Fibroblast of lung (primary cell): Measurements from ENCODE around the gene RPS26.

Experiments used
- EZH2 ChIP-seq: IDR thresholded peaks from 2 replicates; pipeline ENCODE4 v1.5.1; 2012; ENCODE audit warnings: low read length, control low read depth, mild to moderate bottlenecking; ENCODE audit errors: missing control alignments
- TF ChIP-seq, protein P1 (sequence below), 2 donors: IDR thresholded peaks in 1 of 2; conservative IDR thresholded peaks in 1 of 2; 1 replicate in 1 of 2; 2 replicates in 1 of 2; pipeline ENCODE4 v1.5.1; 2011 to 2012; ENCODE audit warnings: low read length in 2 of 2, control low read depth in 1 of 2, inconsistent platforms in 1 of 2, low read depth in 1 of 2, mild to moderate bottlenecking in 1 of 2

DNA sequence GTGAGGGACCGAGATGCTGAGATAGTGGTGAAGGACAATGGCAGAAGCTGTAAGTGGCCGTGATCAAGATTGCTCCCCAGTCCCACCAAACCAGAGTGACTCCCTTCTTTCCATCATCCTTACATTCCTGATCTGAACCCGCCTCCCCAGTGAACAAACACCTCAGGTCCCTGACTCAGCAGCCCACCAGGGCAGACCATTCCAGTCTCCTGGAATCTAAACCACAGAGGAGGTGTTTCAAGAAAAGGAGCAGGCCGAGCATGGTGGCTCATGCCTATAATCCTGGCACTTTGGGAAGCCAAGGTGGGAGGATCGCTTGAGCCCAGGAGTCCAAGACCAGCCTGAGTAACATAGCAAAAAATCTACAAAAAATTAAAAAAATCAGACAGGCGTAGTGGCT is 44.9 kb downstream of the RPS26 start:
- TF ChIP-seq, protein P1, sequence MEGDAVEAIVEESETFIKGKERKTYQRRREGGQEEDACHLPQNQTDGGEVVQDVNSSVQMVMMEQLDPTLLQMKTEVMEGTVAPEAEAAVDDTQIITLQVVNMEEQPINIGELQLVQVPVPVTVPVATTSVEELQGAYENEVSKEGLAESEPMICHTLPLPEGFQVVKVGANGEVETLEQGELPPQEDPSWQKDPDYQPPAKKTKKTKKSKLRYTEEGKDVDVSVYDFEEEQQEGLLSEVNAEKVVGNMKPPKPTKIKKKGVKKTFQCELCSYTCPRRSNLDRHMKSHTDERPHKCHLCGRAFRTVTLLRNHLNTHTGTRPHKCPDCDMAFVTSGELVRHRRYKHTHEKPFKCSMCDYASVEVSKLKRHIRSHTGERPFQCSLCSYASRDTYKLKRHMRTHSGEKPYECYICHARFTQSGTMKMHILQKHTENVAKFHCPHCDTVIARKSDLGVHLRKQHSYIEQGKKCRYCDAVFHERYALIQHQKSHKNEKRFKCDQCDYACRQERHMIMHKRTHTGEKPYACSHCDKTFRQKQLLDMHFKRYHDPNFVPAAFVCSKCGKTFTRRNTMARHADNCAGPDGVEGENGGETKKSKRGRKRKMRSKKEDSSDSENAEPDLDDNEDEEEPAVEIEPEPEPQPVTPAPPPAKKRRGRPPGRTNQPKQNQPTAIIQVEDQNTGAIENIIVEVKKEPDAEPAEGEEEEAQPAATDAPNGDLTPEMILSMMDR (conservative IDR thresholded peaks at IDR 0.05 in 1 of 2, IDR thresholded peaks at IDR 0.05 in 1 of 2; ENCODE audit: low read depth in 1 of 2, low read length in 2 of 2) = no peak
- TF ChIP-seq EZH2 = no peak
